HL-60/S4 (cell line): ENCODE measurements around the gene LEP.
"Not testable (repeated sequence)": the region's sequence is repeated elsewhere in the genome, so short reads cannot be mapped to it uniquely, and the experiment has no call there.

Experiments
- in situ Hi-C: fragments of 300-500 bp; cut with MboI; formaldehyde crosslinking; loops from 2 replicates; pipeline ENCODE4 v1.14.3; 2022; ENCODE audit warnings: low sequenced_read_pairs

LEP gene

GRCh38 chr7:128210590-128211570, 30.2 kb upstream of the LEP start:
- in situ Hi-C loops: loop anchor here (10.0 kb wide), 1 partner anchor 496 kb away; no protein-coding TSS in a partner anchor

GRCh38 chr7:128211626-128212025, 29.5 kb upstream of the LEP start:
- in situ Hi-C loops: loop anchor here (10.0 kb wide), 1 partner anchor 497 kb away; no protein-coding TSS in a partner anchor

GRCh38 chr7:128214463-128214862, 26.6 kb upstream of the LEP start:
- in situ Hi-C loops: loop anchor here (10.0 kb wide), 1 partner anchor 500 kb away; no protein-coding TSS in a partner anchor

- in situ Hi-C loops: loop anchor here (10.0 kb wide), 1 partner anchor 500 kb away; no protein-coding TSS in a partner anchor
Observed at GRCh38 chr7:128215281-128215680, 25.8 kb upstream of the LEP start.

GRCh38 chr7:128215739-128216138, 25.3 kb upstream of the LEP start:
- in situ Hi-C loops: loop anchor here (10.0 kb wide), 1 partner anchor 501 kb away; no protein-coding TSS in a partner anchor

GRCh38 chr7:128217030-128217805, 23.9 kb upstream of the LEP start:
- in situ Hi-C loops: loop anchor here (10.0 kb wide), 1 partner anchor 502 kb away; no protein-coding TSS in a partner anchor

GRCh38 chr7:128217967-128218652, 23.0 kb upstream of the LEP start:
- in situ Hi-C loops: loop anchor here (10.0 kb wide), 1 partner anchor 503 kb away; no protein-coding TSS in a partner anchor

GRCh38 chr7:128219636-128220035, 21.4 kb upstream of the LEP start:
- in situ Hi-C loops: loop anchor here (10.0 kb wide), 1 partner anchor 505 kb away; no protein-coding TSS in a partner anchor

GRCh38 chr7:128221929-128222403, 19.1 kb upstream of the LEP start:
- in situ Hi-C loops: no loop called here

GRCh38 chr7:128226132-128226980, 14.7 kb upstream of the LEP start:
- in situ Hi-C loops: no loop called here

- in situ Hi-C loops: no loop called here
Observed at GRCh38 chr7:128227271-128227670, 13.8 kb upstream of the LEP start.

GRCh38 chr7:128231021-128231420, 10.1 kb upstream of the LEP start:
- in situ Hi-C loops: no loop called here

- in situ Hi-C loops: no loop called here
Observed at GRCh38 chr7:128231677-128232076, 9.4 kb upstream of the LEP start.

GRCh38 chr7:128233471-128233870, 7.6 kb upstream of the LEP start:
- in situ Hi-C loops: no loop called here

- in situ Hi-C loops: no loop called here
Observed at GRCh38 chr7:128234476-128235026, 6.5 kb upstream of the LEP start.

- in situ Hi-C loops: no loop called here
Observed at GRCh38 chr7:128235471-128235870, 5.6 kb upstream of the LEP start.

- in situ Hi-C loops: no loop called here
Observed at GRCh38 chr7:128236924-128237586, 4.0 kb upstream of the LEP start.

- in situ Hi-C loops: not testable (repeated sequence)
Observed at GRCh38 chr7:128239146-128239545, 1.9 kb upstream of the LEP start.

GRCh38 chr7:128242661-128243060, 1.6 kb downstream of the LEP start:
- in situ Hi-C loops: no loop called here
